T-helper 17 cell (primary cell): ENCODE measurements around the gene SEBOX. TPM values are rescaled to one million over a fixed set of nuclear protein-coding genes. Genes with fewer than 3 reads are reported as not detected.

Source experiments
- ATAC-seq: fragments of 150-1000 bp; cut with Tn5 transposase; 2 replicates; pipeline ENCODE4 v1.10.0; 2021; ENCODE audit warnings: mild to moderate bottlenecking, moderate library complexity
- DNase-seq, 3 donors: peaks; one replicate each; pipeline versions ENCODE4 v3.0.0 to v3.0.0-alpha.2; 2020 to 2021
- H3K9me3 ChIP-seq: one replicate; pipeline ENCODE4 v1.7.0; 2013; ENCODE audit warnings: low read length, mild to moderate bottlenecking; ENCODE audit not compliant: control insufficient read depth, poor library complexity, severe bottlenecking
- H3K27ac Mint-ChIP-seq: one replicate; pipeline ENCODE4 v1.8.0; 2022; ENCODE audit warnings: mild to moderate bottlenecking, moderate library complexity, mixed read lengths
- H3K27me3 Mint-ChIP-seq: one replicate; pipeline ENCODE4 v1.8.0; 2022; ENCODE audit warnings: mixed read lengths
- H3K36me3 Mint-ChIP-seq: one replicate; pipeline ENCODE4 v1.8.0; 2022; ENCODE audit warnings: low read depth, mixed read lengths
- H3K4me1 Mint-ChIP-seq: one replicate; pipeline ENCODE4 v1.8.0; 2022; ENCODE audit warnings: mild to moderate bottlenecking, mixed read lengths
- H3K4me3 Mint-ChIP-seq: one replicate; pipeline ENCODE4 v1.8.0; 2022; ENCODE audit warnings: mild to moderate bottlenecking, moderate library complexity, mixed read lengths
- total RNA-seq, 4 donors: library from RNA in 2 of 4; stranded (reverse) in 2 of 4; gene quantifications; one replicate each; pipeline ENCODE4 v1.2.3 and lab custom pipeline; 2022 to 2026

Gene SEBOX
- total RNA-seq, 2 donors from 2014 or later, result not detected

- H3K9me3 ChIP-seq, result no peaks in the 10 kb centered on the region
- Mint-ChIP-seq H3K27me3 (no peaks in the 10 kb centered on the region), H3K27ac (no peak overlapping the region), H3K4me3 (no peak overlapping the region), H3K36me3 (peaks cover 8% of the 10 kb centered on the region), H3K4me1 (peaks cover 19% of the 10 kb centered on the region)
- ATAC-seq, result no peak
- DNase-seq, result no peak
These were observed 23.1 kb upstream of the SEBOX start for GRCh38 chr17:28388106-28388505.

- H3K9me3 ChIP-seq, result no peaks in the 10 kb centered on the region
- Mint-ChIP-seq H3K27me3 (no peaks in the 10 kb centered on the region), H3K36me3 (peaks cover 8% of the 10 kb centered on the region), H3K4me1 (peaks cover 21% of the 10 kb centered on the region), H3K27ac (no peak overlapping the region), H3K4me3 (no peak overlapping the region)
- DNase-seq, result no peak
- ATAC-seq, result no peak
These were observed 21.4 kb upstream of the SEBOX start for GRCh38 chr17:28386391-28386790.

GRCh38 chr17:28385406-28385805, 20.4 kb upstream of the SEBOX start:
- ATAC-seq (peak; percentile 4), DNase-seq (no peak)
- H3K4me1 Mint-ChIP-seq, result peaks cover 23% of the 10 kb centered on the region
- no peaks in the 10 kb centered on the region for H3K9me3 ChIP-seq
- no peaks in the 10 kb centered on the region for H3K27me3 Mint-ChIP-seq
- peak overlapping the region; percentile 91 for H3K27ac Mint-ChIP-seq
- peaks cover 6% of the 10 kb centered on the region for H3K36me3 Mint-ChIP-seq
- peak overlapping the region; percentile 94 for H3K4me3 Mint-ChIP-seq

GRCh38 chr17:28385037-28385400, 20.0 kb upstream of the SEBOX start:
- H3K4me3 Mint-ChIP-seq, result peak overlapping the region; percentile 94
- H3K9me3 ChIP-seq, result no peaks in the 10 kb centered on the region
- H3K36me3 Mint-ChIP-seq, result peaks cover 5% of the 10 kb centered on the region
- DNase-seq, result no peak
- ATAC-seq, result peak; percentile 14
- no peaks in the 10 kb centered on the region for H3K27me3 Mint-ChIP-seq
- peak overlapping the region; percentile 91 for H3K27ac Mint-ChIP-seq
- peaks cover 23% of the 10 kb centered on the region for H3K4me1 Mint-ChIP-seq

GRCh38 chr17:28384281-28385036, 19.5 kb upstream of the SEBOX start:
- ATAC-seq (peak; percentile 94), DNase-seq (peak in 2 of 3 donors; percentile 46)
- Mint-ChIP-seq H3K4me1 (peaks cover 22% of the 10 kb centered on the region), H3K36me3 (peaks cover 2% of the 10 kb centered on the region), H3K27ac (peak overlapping the region; percentile 91), H3K4me3 (peak overlapping the region; percentile 94), H3K27me3 (no peaks in the 10 kb centered on the region)
- H3K9me3 ChIP-seq, result no peaks in the 10 kb centered on the region

- DNase-seq (no peak), ATAC-seq (no peak)
- no peak overlapping the region for H3K4me3 Mint-ChIP-seq
- peaks cover 29% of the 10 kb centered on the region for H3K4me1 Mint-ChIP-seq
- no peaks in the 10 kb centered on the region for H3K27me3 Mint-ChIP-seq
- peaks cover 7% of the 10 kb centered on the region for H3K36me3 Mint-ChIP-seq
- H3K27ac Mint-ChIP-seq, result no peak overlapping the region
- no peaks in the 10 kb centered on the region for H3K9me3 ChIP-seq
These were observed 16.3 kb upstream of the SEBOX start for GRCh38 chr17:28381141-28381825.

GRCh38 chr17:28379814-28380801, 15.1 kb upstream of the SEBOX start:
- no peak for ATAC-seq
- Mint-ChIP-seq H3K36me3 (peaks cover 7% of the 10 kb centered on the region), H3K4me1 (peaks cover 23% of the 10 kb centered on the region), H3K27me3 (no peaks in the 10 kb centered on the region), H3K27ac (no peak overlapping the region), H3K4me3 (no peak overlapping the region)
- DNase-seq, result no peak
- no peaks in the 10 kb centered on the region for H3K9me3 ChIP-seq

GRCh38 chr17:28372945-28373274, 7.9 kb upstream of the SEBOX start:
- H3K27me3 Mint-ChIP-seq, result no peaks in the 10 kb centered on the region
- no peak for ATAC-seq
- peak overlapping the region; percentile 60 for H3K27ac Mint-ChIP-seq
- H3K9me3 ChIP-seq, result no peaks in the 10 kb centered on the region
- DNase-seq, result no peak
- H3K36me3 Mint-ChIP-seq, result no peaks in the 10 kb centered on the region
- peak overlapping the region; percentile 97 for H3K4me3 Mint-ChIP-seq
- peaks cover 13% of the 10 kb centered on the region for H3K4me1 Mint-ChIP-seq

GRCh38 chr17:28372203-28372944, 7.4 kb upstream of the SEBOX start:
- Mint-ChIP-seq H3K27ac (peak overlapping the region; percentile 60), H3K4me1 (peaks cover 13% of the 10 kb centered on the region), H3K36me3 (no peaks in the 10 kb centered on the region), H3K4me3 (peak overlapping the region; percentile 97), H3K27me3 (no peaks in the 10 kb centered on the region)
- no peaks in the 10 kb centered on the region for H3K9me3 ChIP-seq
- DNase-seq (no peak), ATAC-seq (no peak)

GRCh38 chr17:28371245-28372202, 6.5 kb upstream of the SEBOX start, which contains the start of gene SARM1:
Gene SARM1 (plus strand): TSS chr17:28371694. CDS start chr17:28372033, 339 bp downstream.
- Mint-ChIP-seq H3K4me3 (peak within 1 kb of the TSS; percentile 97), H3K4me1 (peaks cover 13% of the 10 kb centered on the region), H3K36me3 (no peaks in the 10 kb centered on the region), H3K27me3 (no peaks in the 10 kb centered on the region), H3K27ac (peak within 1 kb of the TSS; percentile 85)
- H3K9me3 ChIP-seq, result no peaks in the 10 kb centered on the region
- ATAC-seq (peak; percentile 89), DNase-seq (peak; percentile 63 to 81 (median 73))

- H3K4me1 Mint-ChIP-seq, result peaks cover 13% of the 10 kb centered on the region
- peak overlapping the region; percentile 85 for H3K27ac Mint-ChIP-seq
- H3K27me3 Mint-ChIP-seq, result no peaks in the 10 kb centered on the region
- ATAC-seq, result no peak
- no peak for DNase-seq
- H3K4me3 Mint-ChIP-seq, result peak overlapping the region; percentile 97
- H3K36me3 Mint-ChIP-seq, result no peaks in the 10 kb centered on the region
- H3K9me3 ChIP-seq, result no peaks in the 10 kb centered on the region
These were observed 5.7 kb upstream of the SEBOX start for GRCh38 chr17:28370744-28371103.
